ENCODE results near the gene PDZD4.

PDZD4 gene

GRCh38 chrX:153813161-153813560, 17.2 kb downstream of the PDZD4 start:
- no peak for DNase-seq (ENCODE audit: low read depth in 2 of 2)

- no peak for DNase-seq (ENCODE audit: low read depth in 2 of 2)
Measured at GRCh38 chrX:153812220-153812619, 18.1 kb downstream of the PDZD4 start.

GRCh38 chrX:153807976-153808375, 22.4 kb downstream of the PDZD4 start:
- DNase-seq (ENCODE audit: low read depth in 2 of 2), result no peak

- DNase-seq (ENCODE audit: low read depth in 2 of 2), result no peak
Measured at GRCh38 chrX:153806999-153807575, 23.3 kb downstream of the PDZD4 start.

- no peak for DNase-seq (ENCODE audit: low read depth in 2 of 2)
Measured at GRCh38 chrX:153805436-153805835, 24.9 kb downstream of the PDZD4 start.

GRCh38 chrX:153804621-153805020, 25.7 kb downstream of the PDZD4 start:
- DNase-seq (ENCODE audit: low read depth in 2 of 2), result no peak

GRCh38 chrX:153804100-153804595, 26.2 kb downstream of the PDZD4 start:
- no peak for DNase-seq (ENCODE audit: low read depth in 2 of 2)

- no peak for DNase-seq (ENCODE audit: low read depth in 2 of 2)
Measured at GRCh38 chrX:153803211-153804099, 26.9 kb downstream of the PDZD4 start.

- DNase-seq (ENCODE audit: low read depth in 2 of 2), result no peak
Measured at GRCh38 chrX:153802513-153803045, 27.8 kb downstream of the PDZD4 start.

- no peak for DNase-seq (ENCODE audit: low read depth in 2 of 2)
Measured at GRCh38 chrX:153801669-153802068, 28.7 kb downstream of the PDZD4 start.

- DNase-seq (ENCODE audit: low read depth in 2 of 2), result no peak
Measured at GRCh38 chrX:153800746-153801145, 29.6 kb downstream of the PDZD4 start.

GRCh38 chrX:153800177-153800722, 30.1 kb downstream of the PDZD4 start:
- no peak for DNase-seq (ENCODE audit: low read depth in 2 of 2)

- no peak for DNase-seq (ENCODE audit: low read depth in 2 of 2)
Measured at GRCh38 chrX:153799326-153799725, 31.0 kb downstream of the PDZD4 start.

GRCh38 chrX:153797415-153798015, 32.8 kb downstream of the PDZD4 start:
- DNase-seq (ENCODE audit: low read depth in 2 of 2), result no peak

GRCh38 chrX:153794897-153795816, 35.2 kb downstream of the PDZD4 start:
- DNase-seq (ENCODE audit: low read depth in 2 of 2), result no peak

GRCh38 chrX:153794018-153794896, 36.1 kb downstream of the PDZD4 start, which contains the start of the genes IDH3G and SSR4:
IDH3G (minus strand) TSS chrX:153794375; CDS start chrX:153794326, 49 bp downstream.
SSR4 (plus strand) TSS chrX:153794668; CDS start chrX:153794688, 20 bp downstream.
- peak; percentile 77 to 88 for DNase-seq (ENCODE audit: low read depth in 2 of 2)

GRCh38 chrX:153793291-153793690, 37.1 kb downstream of the PDZD4 start:
- DNase-seq (ENCODE audit: low read depth in 2 of 2), result no peak

- DNase-seq (ENCODE audit: low read depth in 2 of 2), result no peak
Measured at GRCh38 chrX:153792368-153792767, 38.0 kb downstream of the PDZD4 start.

- no peak for DNase-seq (ENCODE audit: low read depth in 2 of 2)
Measured at GRCh38 chrX:153791104-153791852, 39.1 kb downstream of the PDZD4 start.
